GM21367 (cell line): ENCODE results near the gene NRP1.
A peak's percentile ranks its signal among the peaks of the same experiment; 100 is the strongest.
"Not testable (repeated sequence)": the region's sequence is repeated elsewhere in the genome, so short reads cannot be mapped to it uniquely, and the experiment has no call there.

Experiments
- ATAC-seq: cut with Tn5 transposase; IDR thresholded peaks from one replicate; pipeline ENCODE4 v1.9.1; 2021; ENCODE audit not compliant: unreplicated experiment

The NRP1 gene

DNA sequence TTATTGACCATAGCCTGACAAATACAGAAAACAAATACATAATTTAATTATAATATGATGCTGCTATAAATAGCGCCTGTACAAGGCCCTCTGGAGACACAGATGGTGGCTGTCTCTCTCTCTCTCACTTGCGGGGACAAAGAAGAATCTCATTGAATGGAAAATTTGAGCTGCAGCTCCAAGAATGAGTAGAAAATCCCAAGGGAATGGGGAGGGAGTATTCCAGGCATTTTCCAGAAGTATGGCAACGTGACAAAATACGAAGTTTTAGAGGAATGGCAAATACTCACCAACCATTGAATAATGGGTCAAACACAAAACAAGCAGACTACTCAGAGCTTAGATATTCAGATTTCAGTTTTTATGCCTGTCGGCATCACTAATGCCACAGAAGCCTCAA is 179.9 kb downstream of the NRP1 start:
- no peak for ATAC-seq

DNA sequence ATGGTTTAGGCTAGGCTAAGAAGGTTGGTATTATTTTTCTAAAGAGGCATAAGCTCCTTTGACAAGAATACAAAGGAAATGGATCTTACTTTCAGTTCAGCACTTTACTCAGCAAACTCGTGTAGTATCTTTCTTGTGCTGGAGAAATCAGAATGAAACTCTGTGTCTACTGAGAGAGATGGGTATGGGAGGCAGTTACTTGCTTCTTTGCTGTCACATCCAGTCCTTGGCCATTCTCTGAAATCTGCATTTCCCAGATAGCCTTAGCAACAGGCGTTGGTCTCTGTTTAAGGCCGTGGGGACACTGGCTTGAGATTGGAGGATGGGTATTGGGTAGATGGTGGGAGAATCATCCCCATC is 180.5 kb downstream of the NRP1 start:
- ATAC-seq: no peak

DNA sequence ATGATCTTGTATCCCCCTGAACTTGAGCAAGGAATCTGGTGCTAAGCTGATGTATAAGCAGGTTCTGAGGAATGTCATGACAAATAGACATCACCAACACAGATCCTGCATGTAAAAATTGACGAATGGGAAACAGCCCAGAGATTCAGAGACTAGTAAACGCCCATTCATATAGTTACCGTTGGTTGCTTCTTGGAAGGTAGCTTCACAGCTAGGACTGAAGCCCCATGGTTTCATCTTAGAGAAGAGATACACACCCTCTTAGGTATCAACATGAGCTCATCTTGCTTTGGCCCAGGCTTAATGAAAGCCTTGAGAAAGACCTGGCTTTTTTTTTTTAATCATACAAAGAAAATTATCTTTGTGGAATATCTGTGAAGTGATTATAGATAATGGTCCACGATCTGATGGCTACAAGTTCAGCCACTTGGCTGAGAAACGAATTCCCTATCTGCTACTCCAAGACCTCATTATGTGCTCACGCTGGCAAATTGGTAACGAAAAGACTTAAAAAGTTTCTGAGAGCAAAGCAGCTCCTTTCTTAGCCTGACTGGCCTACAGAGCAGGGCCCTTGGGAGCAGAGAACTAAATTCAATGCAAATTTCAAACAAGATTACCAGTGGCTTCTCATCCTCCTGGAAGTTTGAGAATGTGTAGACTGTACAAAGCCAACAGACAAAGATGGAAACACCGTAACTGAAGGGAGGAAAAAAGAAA is 181.1 kb downstream of the NRP1 start:
- no peak for ATAC-seq

DNA sequence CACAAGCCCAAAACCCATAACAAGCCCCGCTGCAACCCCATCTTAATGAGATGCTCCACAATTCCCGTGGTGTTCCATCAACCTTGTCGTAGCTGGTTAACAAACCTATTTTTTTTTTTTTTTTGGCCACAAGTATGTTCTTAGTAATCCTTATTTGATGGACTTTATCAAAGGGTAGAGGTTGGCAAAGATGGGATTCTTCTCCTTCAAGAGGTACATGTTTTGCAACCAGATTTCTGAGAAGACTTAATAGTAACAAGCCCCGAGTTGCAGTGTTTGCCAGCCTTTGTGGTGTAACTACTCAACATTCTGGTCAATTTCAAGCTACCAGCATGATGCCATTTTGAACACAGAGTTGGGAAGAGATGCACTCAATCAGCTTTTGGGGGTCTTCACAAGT is 181.7 kb downstream of the NRP1 start:
- no peak for ATAC-seq

DNA sequence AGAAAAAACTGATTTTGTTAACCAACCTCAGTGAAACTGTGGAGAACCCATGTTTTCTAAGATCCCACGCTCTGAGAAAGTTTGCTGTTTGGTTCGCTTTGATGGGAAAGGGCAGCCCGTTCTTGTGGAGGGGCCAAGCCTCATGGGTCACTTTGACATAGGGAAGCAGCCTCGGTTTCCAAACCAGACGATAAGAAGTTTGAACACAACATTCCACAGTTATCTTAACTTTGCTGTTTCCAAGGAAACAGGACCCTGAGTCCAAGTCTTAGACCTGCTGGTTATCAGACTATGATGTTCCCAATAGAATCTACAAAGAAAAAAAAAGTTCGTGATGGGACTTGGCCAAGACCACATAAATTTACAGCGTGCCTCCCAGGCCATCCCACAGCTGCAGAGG is 182.3 kb downstream of the NRP1 start:
- no peak for ATAC-seq

DNA sequence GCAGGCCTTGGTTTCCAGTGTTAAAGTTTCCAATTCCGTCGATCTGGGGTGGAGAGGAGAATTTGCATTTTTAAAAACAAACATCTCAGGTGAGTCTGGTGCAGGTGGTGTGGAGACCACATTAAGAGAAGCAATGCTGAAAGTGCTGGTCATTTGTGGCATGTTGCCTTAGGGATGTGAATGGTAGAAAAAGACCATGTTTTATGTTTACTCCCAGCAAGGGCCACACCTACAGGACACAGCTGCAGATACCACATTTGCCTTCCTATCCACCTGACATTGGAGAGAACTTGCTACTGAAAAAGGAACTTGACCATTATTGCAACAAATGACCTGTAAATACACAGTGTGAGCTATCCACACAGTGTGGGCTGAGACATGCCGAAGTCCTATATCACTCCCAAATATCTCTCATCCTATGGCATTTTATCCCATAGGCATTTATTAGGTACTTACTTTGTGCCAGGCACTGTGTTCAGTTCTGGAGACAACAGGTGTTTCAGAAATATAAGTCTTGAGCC is 183.1 kb downstream of the NRP1 start:
- no peak for ATAC-seq

DNA sequence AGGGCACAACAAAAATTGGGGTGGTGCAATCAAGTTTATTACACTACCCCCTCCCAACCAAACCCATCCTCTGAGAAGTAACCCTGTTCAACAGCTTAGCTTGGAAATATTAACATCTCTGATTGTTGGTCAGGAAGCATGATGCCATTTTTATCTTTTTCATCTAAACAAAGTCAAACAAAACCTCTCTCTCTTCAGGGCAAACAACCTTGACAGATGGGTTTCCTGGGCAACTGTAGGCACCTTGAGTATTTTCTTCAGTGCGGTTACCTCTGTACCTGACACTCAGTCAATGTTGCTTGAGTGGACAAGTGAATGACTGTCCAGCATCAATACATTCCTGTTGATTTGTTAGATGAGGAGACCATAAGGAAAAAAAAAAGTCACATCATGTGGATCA is 183.6 kb downstream of the NRP1 start:
- no peak for ATAC-seq

DNA sequence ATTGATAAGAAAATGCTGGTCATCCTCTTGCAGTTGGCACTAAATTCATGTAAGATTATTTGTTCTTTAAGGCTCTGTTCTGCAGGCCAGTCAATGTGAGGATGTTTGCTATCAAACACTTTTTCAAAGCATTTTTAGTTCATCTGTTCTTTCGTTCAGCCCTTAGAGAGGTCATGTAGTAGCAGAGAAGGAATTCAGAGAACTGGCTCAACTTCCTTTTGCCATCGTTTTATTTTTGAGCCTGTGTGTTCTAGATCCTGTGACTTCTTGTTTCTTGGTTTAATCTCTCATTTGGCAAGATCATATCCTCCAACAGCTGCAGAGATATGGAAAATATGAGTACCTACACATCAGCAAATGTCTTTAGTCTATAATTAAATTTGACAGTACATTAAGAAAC is 184.3 kb downstream of the NRP1 start:
- ATAC-seq: no peak

DNA sequence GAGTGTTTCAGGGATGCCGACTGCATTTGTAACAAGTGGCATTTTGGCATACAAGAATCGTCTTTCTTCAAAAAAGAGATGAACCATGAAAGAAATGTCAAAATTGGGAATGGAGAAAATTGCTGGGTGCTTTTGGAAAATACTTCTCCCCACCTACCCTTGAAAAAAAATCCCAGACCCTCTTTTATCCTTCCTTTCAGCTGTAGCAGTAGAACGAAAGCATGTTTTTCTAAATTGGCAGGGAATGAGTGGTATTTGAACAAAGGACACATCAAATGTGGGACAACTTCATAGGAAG is 187.5 kb downstream of the NRP1 start:
- ATAC-seq: no peak

DNA sequence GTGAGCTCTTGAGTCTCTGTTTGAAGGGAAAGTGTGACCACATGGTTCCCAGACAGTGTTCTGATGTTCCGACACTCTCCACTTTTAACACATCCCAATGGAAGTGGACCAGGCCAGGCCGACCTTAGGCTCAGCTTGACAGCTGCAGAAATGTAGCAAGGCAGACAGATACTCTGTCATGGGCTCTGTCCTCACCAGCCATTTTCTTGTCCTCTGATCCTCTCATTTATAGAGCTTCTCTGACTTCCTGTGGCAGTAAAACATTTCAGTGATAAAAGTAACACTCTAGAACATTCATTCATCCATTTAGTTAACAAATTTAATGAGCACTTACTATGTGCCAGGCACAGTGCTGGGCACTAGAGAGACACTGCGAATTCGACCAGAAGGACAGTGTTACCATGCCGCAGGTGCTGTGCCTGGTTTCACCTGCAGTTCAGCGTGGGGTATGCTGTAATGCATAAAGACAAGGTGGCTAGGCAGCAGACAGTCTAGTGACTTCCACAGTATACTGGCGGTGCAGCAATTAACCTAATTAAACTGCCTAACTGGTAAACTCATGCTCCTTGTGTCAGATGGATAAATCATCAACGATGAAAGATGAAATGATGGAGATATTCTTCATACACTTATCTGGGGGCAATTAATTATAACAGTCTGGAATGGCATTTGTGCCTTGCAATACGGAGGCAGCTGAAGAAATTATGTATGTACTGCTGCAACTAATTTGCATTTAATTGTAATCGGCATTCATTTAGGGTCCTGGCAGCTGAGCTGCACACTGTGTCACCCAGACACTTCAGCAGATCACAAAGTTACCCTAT is 188.1 kb downstream of the NRP1 start:
- no peak for ATAC-seq

DNA sequence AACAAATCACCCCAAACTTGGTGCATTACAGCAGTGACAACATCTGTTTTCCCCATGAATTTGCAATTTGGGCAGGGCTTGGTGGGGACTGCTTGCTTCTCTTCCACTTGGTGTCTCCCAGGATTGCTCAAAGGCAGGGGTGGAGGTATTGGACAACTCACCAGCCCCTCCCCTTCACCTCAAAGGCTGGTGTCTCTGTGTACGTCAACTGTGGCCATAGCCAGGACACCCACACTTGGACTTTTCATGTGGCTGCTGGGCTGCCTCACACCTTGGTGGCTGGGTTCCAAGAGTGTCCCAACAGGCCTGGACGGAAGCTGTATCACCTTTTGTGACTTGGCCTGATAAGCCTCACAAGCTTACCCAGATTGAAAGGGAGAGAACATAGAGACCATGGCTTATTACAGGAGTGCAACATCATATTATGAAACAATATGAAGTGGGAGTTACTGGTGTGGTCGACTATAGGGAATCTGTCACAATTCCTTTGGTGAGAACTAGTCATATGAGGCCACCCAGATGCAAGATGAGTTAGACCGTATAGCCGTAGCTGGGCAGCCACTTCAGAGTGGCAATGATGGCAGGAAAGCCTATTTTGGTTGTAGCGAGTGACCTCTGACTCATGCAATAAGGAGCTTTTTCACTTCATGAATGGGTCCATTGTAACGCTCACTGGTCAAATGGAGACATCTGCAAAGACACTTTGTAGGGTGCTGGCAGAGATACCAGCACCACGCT is 188.8 kb downstream of the NRP1 start:
- no peak for ATAC-seq

DNA sequence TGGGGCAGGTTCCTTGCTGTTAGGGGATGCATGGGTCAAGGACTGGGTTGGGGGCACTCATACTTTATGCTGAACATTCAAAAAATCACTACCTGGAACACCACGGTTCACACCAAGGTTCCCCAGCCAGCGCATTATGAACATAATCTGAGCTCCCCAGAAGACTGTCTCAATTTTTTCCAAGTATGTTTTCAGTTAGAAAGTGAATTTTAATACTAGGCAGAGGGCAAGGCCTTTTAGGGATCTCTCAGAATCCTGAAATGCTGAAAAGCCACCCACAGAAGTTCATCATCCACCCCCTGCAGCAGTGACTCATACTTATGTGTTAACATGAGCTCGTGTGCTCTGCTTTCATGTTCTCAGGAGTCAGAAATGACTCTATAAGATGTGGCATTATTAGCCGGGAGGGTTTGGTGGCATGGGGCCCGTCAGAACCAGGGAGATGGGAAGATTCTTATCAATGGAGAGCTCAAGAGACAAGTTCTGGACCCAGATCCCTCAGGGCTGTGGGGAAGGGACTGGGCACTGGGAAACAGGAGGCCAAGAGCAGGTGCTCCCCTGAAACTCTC is 191.2 kb downstream of the NRP1 start:
- ATAC-seq: no peak

DNA sequence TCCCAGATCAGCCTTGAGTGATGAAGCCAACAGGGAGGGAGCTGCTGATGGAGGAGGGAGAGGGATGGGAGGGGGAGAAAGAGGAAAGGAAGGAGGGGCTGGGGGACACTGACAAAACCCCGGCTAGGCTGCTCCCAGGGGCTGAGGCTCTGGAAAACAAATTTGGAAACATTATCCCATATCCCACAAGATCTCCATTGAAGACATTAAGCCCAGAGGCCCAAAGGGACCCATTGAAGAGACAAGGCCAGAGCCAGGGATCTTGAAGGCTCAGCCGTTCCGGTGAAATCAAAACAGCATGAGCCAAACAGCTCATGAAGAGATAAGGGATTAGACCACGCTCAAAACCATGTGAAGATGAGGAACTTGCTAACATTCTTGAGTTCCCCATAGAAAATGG is 192.2 kb downstream of the NRP1 start:
- no peak for ATAC-seq

DNA sequence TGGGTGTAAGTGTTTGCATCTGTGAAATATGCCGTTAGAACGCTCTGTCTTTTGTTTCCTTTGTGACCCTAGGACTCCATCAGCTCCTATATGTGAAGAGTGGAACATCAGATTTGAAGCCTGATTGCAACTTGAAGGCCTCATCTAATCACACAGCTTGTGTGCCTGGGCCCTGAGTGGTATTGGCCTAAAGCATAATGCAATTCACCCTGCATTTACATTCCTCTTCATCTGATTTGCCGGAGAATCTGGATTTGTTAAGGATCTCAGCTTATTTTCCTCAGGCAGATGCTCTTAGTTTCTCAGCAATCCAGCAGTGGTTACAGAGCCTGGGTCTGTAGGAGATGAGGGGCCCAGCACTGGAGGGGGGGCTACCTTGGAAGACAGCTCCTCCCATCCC is 193.2 kb downstream of the NRP1 start:
- ATAC-seq: no peak

DNA sequence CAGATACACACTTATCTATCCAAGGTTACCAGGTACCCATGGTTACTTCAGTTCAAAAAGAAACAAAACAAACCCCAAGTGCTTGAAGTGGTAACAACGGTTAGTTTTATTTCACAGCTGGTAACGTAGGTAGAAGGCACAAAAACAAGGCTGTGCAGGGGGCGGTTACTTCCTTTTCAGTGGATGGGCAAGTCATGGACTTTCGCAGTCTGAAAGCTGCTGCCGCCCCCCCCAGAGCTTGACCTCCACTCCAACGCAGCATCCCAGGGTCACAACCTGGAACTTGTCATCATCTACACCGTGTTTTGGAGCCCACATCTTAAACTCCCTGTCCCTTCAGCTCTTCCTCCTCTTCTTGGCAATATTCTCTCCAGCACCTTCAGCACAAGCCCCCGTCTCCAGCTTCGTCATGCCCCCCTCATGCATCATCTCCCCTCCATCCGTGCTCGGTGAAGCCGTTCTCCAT is 195.3 kb downstream of the NRP1 start:
- no peak for ATAC-seq

DNA sequence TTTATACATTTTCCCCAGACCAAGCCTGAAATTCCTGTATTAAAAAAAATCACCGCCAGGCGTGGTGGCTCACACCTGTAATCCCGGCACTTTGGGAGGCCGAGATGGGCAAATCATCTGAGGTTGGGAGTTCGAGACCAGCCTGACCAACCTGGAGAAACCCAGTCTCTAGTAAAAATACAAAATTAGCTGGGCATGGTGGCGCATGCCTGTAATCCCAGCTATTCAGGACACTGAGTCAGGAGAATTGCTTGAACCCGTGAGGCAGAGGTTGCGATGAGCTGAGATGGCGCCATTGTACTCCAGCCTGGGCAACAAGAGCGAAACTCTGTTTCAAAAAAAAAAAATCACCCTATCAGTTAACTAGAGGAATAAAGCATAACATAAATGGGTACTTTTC is 195.8 kb downstream of the NRP1 start:
- ATAC-seq: not testable (repeated sequence)

DNA sequence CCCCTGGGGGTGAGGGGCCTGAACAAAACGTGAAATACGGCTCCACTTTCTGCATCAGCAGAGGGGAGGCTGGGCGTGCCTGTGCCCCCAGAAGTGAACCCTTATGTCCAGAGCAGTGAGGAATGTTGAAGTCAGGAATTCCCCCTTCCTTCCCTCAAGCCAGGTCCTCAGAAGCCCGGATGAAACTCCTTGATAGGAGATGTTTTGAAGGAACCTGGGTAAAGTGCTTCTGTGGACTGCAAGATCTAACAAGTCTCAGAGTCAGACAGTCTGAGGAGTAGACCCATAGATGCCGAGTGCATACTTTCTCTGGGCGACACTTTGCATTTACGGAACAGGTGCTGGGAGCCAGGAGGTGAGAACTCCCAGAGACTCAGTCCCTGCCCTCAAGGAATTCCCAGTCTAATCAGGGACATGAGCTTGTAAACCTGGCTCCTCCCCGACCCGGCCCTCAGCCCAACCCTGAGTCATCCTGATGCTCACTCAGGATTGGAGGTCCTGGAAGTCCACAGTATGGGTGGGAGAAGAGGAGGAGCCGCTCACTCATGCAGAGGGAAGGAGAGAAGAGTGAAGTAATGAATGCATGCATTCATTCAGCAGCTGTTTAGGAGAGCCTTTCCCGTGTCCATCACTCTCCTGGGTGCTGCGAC is 197.0 kb downstream of the NRP1 start:
- ATAC-seq: no peak

DNA sequence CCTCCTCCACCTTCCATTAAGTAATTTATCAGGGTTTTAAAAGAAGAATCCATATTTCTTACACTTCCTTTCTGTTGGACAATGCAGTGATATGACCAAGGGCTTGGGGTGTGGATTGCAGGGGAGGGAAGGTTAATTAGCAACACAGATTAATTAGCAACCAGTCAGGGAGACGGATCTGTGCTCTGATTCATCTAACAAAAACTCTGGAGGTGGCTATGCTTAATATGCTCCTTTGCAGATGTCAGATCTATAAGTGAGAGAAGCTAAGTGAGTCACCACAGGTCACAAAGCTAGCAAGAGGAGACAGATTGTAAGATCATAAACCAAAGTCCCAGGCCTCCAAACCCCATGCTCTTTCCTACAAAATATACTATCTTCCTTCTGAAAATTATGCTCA is 197.7 kb downstream of the NRP1 start:
- no peak for ATAC-seq

DNA sequence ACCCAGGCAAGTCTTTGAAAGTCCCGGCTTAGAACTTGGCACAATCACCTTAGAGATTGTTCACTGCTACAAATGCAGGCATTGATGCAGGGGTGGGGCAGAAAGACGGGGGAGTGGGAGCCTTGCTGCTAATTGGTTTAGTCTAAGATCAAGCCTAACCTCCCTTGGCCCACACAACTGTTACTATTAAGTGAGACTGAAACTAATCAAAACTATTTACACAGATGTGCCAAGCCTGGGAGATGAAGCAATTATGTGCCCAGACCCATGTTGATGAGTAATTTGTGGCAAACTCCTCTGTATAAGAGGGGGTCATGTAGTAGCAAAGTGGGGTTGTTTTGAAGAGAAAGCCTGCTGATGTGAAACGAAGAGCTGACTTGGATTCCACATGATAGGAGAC is 198.2 kb downstream of the NRP1 start:
- no peak for ATAC-seq

DNA sequence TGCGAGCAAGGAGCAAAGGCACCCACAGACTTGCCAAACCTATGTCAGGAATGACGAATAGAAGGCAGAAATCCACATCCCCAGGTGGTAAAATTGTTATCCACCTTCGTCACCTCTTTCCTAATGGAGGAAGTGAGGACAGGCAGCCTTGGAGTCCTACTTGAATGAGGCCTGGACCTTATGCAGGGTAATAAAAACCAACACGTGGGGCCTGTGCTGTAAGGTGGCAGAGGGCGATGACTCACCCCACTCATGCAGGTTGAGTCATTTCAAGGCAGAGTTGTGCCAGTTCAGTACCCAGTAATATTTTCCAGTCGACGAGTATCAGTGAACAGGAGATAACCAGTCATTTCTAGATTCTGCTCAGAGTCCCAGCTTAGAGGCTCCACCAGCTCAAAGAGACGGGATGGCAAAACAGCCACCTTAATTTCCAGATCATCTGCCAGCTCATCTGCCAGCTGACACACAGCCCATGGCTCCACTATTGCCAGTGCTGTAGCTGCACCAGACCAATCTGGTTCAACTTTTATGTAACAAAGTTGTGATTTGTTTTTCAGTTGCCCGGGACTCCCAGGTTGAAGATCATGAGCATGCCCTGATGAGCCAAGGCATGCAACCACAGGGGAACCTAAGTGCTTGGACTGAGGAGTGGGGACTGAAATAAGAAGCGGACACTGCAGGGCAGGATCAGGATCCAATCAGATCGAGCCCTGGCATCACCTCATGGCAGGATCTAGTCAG is 200.3 kb downstream of the NRP1 start:
- peak; percentile 72 for ATAC-seq
